ENCODE results near the gene C12orf75. TPM values are rescaled to one million over a fixed set of nuclear protein-coding genes. Genes with fewer than 3 reads are reported as not detected.

Gene C12orf75
- total RNA-seq, 4 donors from 2014 or later = 8.5 to 56.3 (median 13.7) TPM

DNA sequence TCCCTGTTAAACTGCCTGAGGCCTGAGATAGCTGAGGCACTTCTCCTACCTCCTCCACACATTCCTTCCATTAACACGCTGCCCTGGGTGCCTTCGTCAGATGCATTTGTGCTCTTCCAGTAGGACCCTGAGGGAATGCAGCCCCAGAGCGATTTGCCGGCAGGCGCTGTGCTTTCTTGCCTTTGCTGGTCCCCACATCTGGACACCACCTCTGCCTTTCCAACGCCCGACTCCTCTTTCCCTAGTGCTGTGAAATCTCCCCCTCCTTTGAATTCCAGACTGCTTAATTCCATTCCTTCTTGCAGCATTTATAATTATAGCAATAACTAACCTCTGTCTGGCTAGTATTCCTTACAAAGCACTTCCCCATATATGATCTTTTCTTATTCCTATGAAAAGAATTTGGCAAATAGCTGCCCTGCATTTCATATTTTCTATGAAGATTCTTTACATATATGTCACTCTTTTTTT, 88.4 kb downstream of the C12orf75 start:
- Histone ChIP-seq H3K4me3 (no peak overlapping the region), H3K36me3 (no peaks in the 10 kb centered on the region), H3K27ac (no peak overlapping the region), H3K27me3 (peaks cover 0 to 5% (median 0%) of the 10 kb centered on the region in 4 donors), H3K4me1 (no peaks in the 10 kb centered on the region), H3K9me3 (no peaks in the 10 kb centered on the region)
- 66 to 70% methylated on average over 7 of the region's 7 CpGs for WGBS, 2 donors
- intact Hi-C loops (cut with DNase I) = no loop called here
- no peak for TF ChIP-seq POLR2A (IDR thresholded peaks at IDR 0.05)
- TF ChIP-seq, protein P1, sequence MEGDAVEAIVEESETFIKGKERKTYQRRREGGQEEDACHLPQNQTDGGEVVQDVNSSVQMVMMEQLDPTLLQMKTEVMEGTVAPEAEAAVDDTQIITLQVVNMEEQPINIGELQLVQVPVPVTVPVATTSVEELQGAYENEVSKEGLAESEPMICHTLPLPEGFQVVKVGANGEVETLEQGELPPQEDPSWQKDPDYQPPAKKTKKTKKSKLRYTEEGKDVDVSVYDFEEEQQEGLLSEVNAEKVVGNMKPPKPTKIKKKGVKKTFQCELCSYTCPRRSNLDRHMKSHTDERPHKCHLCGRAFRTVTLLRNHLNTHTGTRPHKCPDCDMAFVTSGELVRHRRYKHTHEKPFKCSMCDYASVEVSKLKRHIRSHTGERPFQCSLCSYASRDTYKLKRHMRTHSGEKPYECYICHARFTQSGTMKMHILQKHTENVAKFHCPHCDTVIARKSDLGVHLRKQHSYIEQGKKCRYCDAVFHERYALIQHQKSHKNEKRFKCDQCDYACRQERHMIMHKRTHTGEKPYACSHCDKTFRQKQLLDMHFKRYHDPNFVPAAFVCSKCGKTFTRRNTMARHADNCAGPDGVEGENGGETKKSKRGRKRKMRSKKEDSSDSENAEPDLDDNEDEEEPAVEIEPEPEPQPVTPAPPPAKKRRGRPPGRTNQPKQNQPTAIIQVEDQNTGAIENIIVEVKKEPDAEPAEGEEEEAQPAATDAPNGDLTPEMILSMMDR (IDR thresholded peaks at IDR 0.05) = no peak
- no peak for DNase-seq

DNA sequence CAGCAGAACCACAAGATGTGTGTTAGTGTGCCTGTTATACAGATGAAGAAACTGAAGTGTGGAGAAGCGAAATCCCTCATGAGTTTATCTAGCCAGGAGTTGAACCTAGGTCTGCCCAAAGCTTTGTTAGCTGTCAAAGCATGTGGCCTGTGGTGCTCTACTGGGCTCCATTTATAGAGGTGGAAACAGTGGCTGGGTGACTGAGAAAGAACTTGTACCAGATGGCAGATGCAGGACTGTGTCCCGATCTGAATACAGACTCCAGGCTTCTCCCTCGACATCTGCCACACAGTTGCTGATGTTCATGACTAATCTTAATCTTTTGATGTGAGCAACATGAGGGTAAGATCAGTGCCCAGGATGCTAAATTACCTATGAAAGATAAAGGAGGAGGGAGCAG, 89.1 kb downstream of the C12orf75 start:
- DNase-seq = no peak
- Histone ChIP-seq H3K27me3 (peaks cover 0 to 5% (median 0%) of the 10 kb centered on the region in 4 donors), H3K4me1 (no peaks in the 10 kb centered on the region), H3K36me3 (no peaks in the 10 kb centered on the region), H3K27ac (no peak overlapping the region), H3K9me3 (no peaks in the 10 kb centered on the region), H3K4me3 (no peak overlapping the region)
- WGBS, 2 donors = 80 to 100% methylated on average over 3 of the region's 3 CpGs
- TF ChIP-seq, protein P1 (IDR thresholded peaks at IDR 0.05) = no peak
- TF ChIP-seq POLR2A (IDR thresholded peaks at IDR 0.05) = no peak
- intact Hi-C loops (cut with DNase I) = loop anchor here (5.0 kb wide), 1 partner anchor 728 kb away; no protein-coding TSS in a partner anchor

GRCh38 chr12:105420046-105420445, 89.6 kb downstream of the C12orf75 start:
- 69 to 78% methylated on average over 5 of the region's 5 CpGs for WGBS, 2 donors
- Histone ChIP-seq H3K36me3 (no peaks in the 10 kb centered on the region), H3K27me3 (peaks cover 0 to 1% (median 0%) of the 10 kb centered on the region in 4 donors), H3K9me3 (no peaks in the 10 kb centered on the region), H3K4me1 (no peaks in the 10 kb centered on the region), H3K27ac (no peak overlapping the region), H3K4me3 (no peak overlapping the region)
- intact Hi-C loops (cut with DNase I) = loop anchor here (5.0 kb wide), 1 partner anchor 727 kb away; no protein-coding TSS in a partner anchor
- TF ChIP-seq, protein P1 (IDR thresholded peaks at IDR 0.05) = no peak
- no peak for TF ChIP-seq POLR2A (IDR thresholded peaks at IDR 0.05)
- DNase-seq = no peak

DNA sequence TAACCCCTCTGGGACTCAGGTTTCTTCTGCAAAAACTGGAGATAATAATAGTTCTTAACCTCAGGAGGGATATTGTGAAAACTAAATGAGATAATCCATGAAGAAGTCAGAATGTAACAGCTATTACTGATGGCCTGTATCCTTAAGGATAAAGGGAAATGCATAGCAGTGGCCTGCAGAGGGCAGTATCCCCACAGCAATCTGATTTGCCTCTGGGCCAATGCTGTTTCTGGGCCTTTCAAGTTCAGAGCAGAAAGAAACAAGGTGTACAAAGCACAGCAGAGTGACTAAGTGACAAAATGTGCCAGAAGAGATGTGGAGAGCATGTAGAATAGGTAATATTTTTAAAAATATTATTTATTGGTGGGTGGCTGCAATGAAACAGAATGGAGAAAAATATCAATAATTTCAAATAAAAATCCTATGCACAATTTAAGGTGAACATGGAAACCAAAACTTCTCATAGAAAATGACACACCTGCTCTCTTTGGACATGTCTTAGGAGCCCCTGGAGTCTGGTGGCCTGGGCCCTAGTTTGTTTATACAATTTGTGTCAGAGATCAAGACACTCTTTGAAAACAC, 90.3 kb downstream of the C12orf75 start:
- H3K27me3 ChIP-seq = peaks cover 0 to under 1% (median 0%) of the 10 kb centered on the region in 4 donors
- TF ChIP-seq, protein P1 (IDR thresholded peaks at IDR 0.05) = peak; percentile 70 to 95 (median 90)
- TF ChIP-seq POLR2A (IDR thresholded peaks at IDR 0.05) = no peak
- no peak overlapping the region for H3K27ac ChIP-seq
- no peaks in the 10 kb centered on the region for H3K36me3 ChIP-seq
- intact Hi-C loops (cut with DNase I) = loop anchor here (5.0 kb wide), 1 partner anchor 727 kb away; no protein-coding TSS in a partner anchor
- H3K9me3 ChIP-seq = no peaks in the 10 kb centered on the region
- no peak overlapping the region for H3K4me3 ChIP-seq
- DNase-seq = no peak
- no peaks in the 10 kb centered on the region for H3K4me1 ChIP-seq

Other genes starting within 250 kb of the C12orf75 start
- gene ALDH1L2, start 246.2 kb upstream of the C12orf75 start, total RNA-seq = 1 to 10 TPM in 3 of 4 donors, under 1 TPM in 1; 0.57 to 4.9 (median 1.1) TPM
- gene WASHC4, start 223.0 kb upstream of the C12orf75 start, total RNA-seq = 10 to 100 TPM; 22.8 to 42.3 (median 36.8) TPM
- 10 to 100 TPM; 30.9 to 52.3 (median 35.2) TPM for gene APPL2, start 94.5 kb upstream of the C12orf75 start, total RNA-seq